HepG2 (cell line): ENCODE measurements around the gene BCAP29. TPM values are rescaled to one million over a fixed set of nuclear protein-coding genes. Genes with fewer than 3 reads are reported as not detected.
A peak's percentile ranks its signal among the peaks of the same experiment; 100 is the strongest.

ENCODE experiments used
- CC2D1A ChIP-seq: sonication (generic); formaldehyde crosslinking; IDR thresholded peaks from 2 replicates; pipeline ENCODE4 v1.8.1; 2023; ENCODE audit warnings: mild to moderate bottlenecking, missing genetic modification reagents
- DR1 ChIP-seq: sonication (generic); formaldehyde crosslinking; IDR thresholded peaks from 2 replicates; pipeline ENCODE4 v1.8.0; 2021; ENCODE audit warnings: mild to moderate bottlenecking, missing genetic modification reagents, inconsistent platforms
- HDAC2 ChIP-seq: sonication (generic); formaldehyde crosslinking; IDR thresholded peaks from 2 replicates; pipeline ENCODE4 v1.4.0; 2020; ENCODE audit warnings: missing genetic modification reagents
- HES4 ChIP-seq: sonication (generic); formaldehyde crosslinking; IDR thresholded peaks from 2 replicates; pipeline ENCODE4 v1.9.0; 2021; ENCODE audit warnings: mild to moderate bottlenecking, missing genetic modification reagents, borderline replicate concordance
- IRX3 ChIP-seq: sonication (generic); formaldehyde crosslinking; IDR thresholded peaks from 2 replicates; pipeline ENCODE4 v1.8.1; 2023; ENCODE audit warnings: mild to moderate bottlenecking, low read depth, missing genetic modification reagents, borderline replicate concordance
- KDM1A ChIP-seq: IDR thresholded peaks from 2 replicates; pipeline ENCODE4 v1.6.1; 2016; ENCODE audit warnings: missing compliant biosample characterization
- PAF1 ChIP-seq: IDR thresholded peaks from 2 replicates; pipeline ENCODE4 v1.6.1; 2016; ENCODE audit warnings: missing genetic modification reagents, missing compliant biosample characterization
- SOX6 ChIP-seq, 2 experiments: fragments of 450-650 bp in 1 of 2; sonication (generic) in 1 of 2; formaldehyde crosslinking in 1 of 2; IDR thresholded peaks; 2 replicates each; pipeline versions ENCODE4 v1.4.0 to v1.6.1; 2017 to 2020; ENCODE audit warnings: antibody characterized with exemption in 1 of 2, mild to moderate bottlenecking in 1 of 2, missing genetic modification reagents in 1 of 2
- ZBTB20 ChIP-seq: sonication (generic); formaldehyde crosslinking; IDR thresholded peaks from 2 replicates; pipeline ENCODE4 v1.8.1; 2023; ENCODE audit warnings: missing genetic modification reagents, low read depth, mild to moderate bottlenecking, borderline replicate concordance
- ZKSCAN8 ChIP-seq: IDR thresholded peaks from 2 replicates; pipeline ENCODE4 v1.6.1; 2016; ENCODE audit warnings: borderline replicate concordance, missing genetic modification reagents, missing compliant biosample characterization
- ZNF124 ChIP-seq: sonication (generic); formaldehyde crosslinking; IDR thresholded peaks from 2 replicates; pipeline ENCODE4 v1.4.0; 2020; ENCODE audit warnings: missing genetic modification reagents
- ZNF451 ChIP-seq: sonication (generic); formaldehyde crosslinking; IDR thresholded peaks from 2 replicates; pipeline ENCODE4 v1.5.0; 2020; ENCODE audit warnings: mild to moderate bottlenecking, missing genetic modification reagents
- ZNF619 ChIP-seq: sonication (generic); formaldehyde crosslinking; IDR thresholded peaks from 2 replicates; pipeline ENCODE4 v1.4.0; 2020; ENCODE audit warnings: mild to moderate bottlenecking, missing genetic modification reagents
- ZNF773 ChIP-seq: sonication (generic); formaldehyde crosslinking; IDR thresholded peaks from 2 replicates; pipeline ENCODE4 v1.4.0; 2020; ENCODE audit warnings: missing genetic modification reagents, borderline replicate concordance
- polyA plus RNA-seq, 8 experiments: library from polyadenylated mRNA; depleted of rRNA in 3 of 8; stranded (reverse) in 7 of 8; unstranded in 1 of 8; fragments of >200 nt; fragmentation: Illumina TruSeq in 4 of 8; extraction: Trizol in 4 of 8; gene quantifications; 2 replicates each; pipeline versions ENCODE4 v1.2.1 to v1.2.3, GENCODE V29; 2011 to 2016; ENCODE audit warnings: low read depth in 4 of 8, missing spikeins in 1 of 8, mixed read lengths in 1 of 8; ENCODE audit not compliant: insufficient read depth in 1 of 8
- total RNA-seq, 5 experiments: library from RNA; depleted of rRNA; stranded (reverse); fragments of >200 nt; fragmentation: Illumina TruSeq; extraction: Trizol; gene quantifications; 2 replicates each; pipeline ENCODE4 v1.2.3, GENCODE V29; 2016; ENCODE audit warnings: low read depth in 1 of 5
- TF ChIP-seq, protein P1 (sequence below): sonication (generic); formaldehyde crosslinking; conservative IDR thresholded peaks from 2 replicates; pipeline ENCODE4 v1.8.1; 2023; ENCODE audit warnings: missing genetic modification reagents
- TF ChIP-seq, protein P2 (sequence below): sonication (generic); formaldehyde crosslinking; IDR thresholded peaks from 2 replicates; pipeline ENCODE4 v1.4.0; 2020; ENCODE audit warnings: mild to moderate bottlenecking, missing genetic modification reagents
- TF ChIP-seq, protein P3 (sequence below): sonication (generic); formaldehyde crosslinking; IDR thresholded peaks from 2 replicates; pipeline ENCODE4 v1.4.0; 2020; ENCODE audit warnings: missing genetic modification reagents, borderline replicate concordance
- TF ChIP-seq, protein P4 (sequence below): sonication (generic); formaldehyde crosslinking; IDR thresholded peaks from 2 replicates; pipeline ENCODE4 v1.4.0; 2020; ENCODE audit warnings: mild to moderate bottlenecking, missing genetic modification reagents

BCAP29 gene
- total and polyA plus RNA-seq, 2 of the 13 experiments (the other 11 are each of a cell fraction or from before 2014, with no cell fraction given) = 15.3 to 35.6 TPM

DNA sequence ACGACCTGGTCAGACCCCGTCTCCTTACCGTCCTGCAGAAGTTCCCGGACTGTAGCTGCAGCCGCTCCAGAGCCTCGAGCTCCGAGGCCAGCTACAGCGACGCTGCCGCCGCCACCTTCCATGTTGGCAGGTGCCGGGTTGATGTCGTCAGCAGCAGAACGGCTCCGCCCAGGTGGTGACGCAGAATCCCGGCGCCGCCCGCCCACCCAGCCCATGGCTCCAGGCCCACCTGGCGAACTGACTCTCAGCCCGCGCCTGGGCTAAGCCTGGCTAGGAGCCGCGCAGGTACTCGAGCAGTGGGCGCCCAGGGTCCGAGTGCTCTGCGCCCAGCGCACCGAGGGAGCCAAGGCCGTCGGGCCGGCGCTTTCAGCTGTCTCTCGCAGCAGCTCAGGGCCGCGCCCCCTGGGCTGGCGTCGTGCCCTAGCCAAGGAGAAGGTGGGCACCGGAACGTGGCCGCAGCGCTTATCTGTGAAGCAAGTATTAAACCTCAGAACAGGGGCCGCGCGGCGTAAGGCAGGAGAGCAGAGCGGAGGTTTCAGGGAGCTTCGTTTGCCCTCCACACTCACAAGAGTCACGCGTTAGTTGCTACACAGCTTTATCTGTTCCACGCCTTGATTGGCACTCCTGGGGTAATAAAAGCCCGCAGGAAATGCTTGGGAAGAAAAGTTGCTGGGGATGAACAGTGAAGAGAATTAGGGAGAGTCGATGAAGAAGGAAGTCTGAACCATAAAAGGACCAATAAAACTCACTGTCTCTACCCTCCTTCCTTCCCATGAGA is 16.1 kb upstream of the BCAP29 start, which contains the start of the genes COG5 and DUS4L (continued):
- peak; percentile 66; the same call in 1 of the 2 replicates for TF ChIP-seq HES4 (CRISPR knock-in tag)
- TF ChIP-seq, protein P1, sequence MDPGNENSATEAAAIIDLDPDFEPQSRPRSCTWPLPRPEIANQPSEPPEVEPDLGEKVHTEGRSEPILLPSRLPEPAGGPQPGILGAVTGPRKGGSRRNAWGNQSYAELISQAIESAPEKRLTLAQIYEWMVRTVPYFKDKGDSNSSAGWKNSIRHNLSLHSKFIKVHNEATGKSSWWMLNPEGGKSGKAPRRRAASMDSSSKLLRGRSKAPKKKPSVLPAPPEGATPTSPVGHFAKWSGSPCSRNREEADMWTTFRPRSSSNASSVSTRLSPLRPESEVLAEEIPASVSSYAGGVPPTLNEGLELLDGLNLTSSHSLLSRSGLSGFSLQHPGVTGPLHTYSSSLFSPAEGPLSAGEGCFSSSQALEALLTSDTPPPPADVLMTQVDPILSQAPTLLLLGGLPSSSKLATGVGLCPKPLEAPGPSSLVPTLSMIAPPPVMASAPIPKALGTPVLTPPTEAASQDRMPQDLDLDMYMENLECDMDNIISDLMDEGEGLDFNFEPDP (CRISPR knock-in tag) = no peak
- TF ChIP-seq, protein P2, sequence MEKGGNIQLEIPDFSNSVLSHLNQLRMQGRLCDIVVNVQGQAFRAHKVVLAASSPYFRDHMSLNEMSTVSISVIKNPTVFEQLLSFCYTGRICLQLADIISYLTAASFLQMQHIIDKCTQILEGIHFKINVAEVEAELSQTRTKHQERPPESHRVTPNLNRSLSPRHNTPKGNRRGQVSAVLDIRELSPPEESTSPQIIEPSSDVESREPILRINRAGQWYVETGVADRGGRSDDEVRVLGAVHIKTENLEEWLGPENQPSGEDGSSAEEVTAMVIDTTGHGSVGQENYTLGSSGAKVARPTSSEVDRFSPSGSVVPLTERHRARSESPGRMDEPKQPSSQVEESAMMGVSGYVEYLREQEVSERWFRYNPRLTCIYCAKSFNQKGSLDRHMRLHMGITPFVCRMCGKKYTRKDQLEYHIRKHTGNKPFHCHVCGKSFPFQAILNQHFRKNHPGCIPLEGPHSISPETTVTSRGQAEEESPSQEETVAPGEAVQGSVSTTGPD = no peak
- no peak for TF ChIP-seq SOX6 (IDR thresholded peaks at IDR 0.05)
- TF ChIP-seq SOX6 (CRISPR knock-in tag; IDR thresholded peaks at IDR 0.05) = peak; percentile 72
- peak; percentile 89; the same call in 1 of the 2 replicates for TF ChIP-seq ZNF124 (CRISPR knock-in tag)
- TF ChIP-seq PAF1 = no peak
- TF ChIP-seq, protein P3, sequence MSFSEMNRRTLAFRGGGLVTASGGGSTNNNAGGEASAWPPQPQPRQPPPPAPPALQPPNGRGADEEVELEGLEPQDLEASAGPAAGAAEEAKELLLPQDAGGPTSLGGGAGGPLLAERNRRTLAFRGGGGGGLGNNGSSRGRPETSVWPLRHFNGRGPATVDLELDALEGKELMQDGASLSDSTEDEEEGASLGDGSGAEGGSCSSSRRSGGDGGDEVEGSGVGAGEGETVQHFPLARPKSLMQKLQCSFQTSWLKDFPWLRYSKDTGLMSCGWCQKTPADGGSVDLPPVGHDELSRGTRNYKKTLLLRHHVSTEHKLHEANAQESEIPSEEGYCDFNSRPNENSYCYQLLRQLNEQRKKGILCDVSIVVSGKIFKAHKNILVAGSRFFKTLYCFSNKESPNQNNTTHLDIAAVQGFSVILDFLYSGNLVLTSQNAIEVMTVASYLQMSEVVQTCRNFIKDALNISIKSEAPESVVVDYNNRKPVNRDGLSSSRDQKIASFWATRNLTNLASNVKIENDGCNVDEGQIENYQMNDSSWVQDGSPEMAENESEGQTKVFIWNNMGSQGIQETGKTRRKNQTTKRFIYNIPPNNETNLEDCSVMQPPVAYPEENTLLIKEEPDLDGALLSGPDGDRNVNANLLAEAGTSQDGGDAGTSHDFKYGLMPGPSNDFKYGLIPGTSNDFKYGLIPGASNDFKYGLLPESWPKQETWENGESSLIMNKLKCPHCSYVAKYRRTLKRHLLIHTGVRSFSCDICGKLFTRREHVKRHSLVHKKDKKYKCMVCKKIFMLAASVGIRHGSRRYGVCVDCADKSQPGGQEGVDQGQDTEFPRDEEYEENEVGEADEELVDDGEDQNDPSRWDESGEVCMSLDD = no peak
- TF ChIP-seq ZNF451 (CRISPR knock-in tag) = no peak; the same call in 1 of the 2 replicates
- TF ChIP-seq DR1 (CRISPR knock-in tag) = peak; percentile 78; the same call in 1 of the 2 replicates
- TF ChIP-seq CC2D1A (CRISPR knock-in tag) = no peak
- TF ChIP-seq, protein P4, sequence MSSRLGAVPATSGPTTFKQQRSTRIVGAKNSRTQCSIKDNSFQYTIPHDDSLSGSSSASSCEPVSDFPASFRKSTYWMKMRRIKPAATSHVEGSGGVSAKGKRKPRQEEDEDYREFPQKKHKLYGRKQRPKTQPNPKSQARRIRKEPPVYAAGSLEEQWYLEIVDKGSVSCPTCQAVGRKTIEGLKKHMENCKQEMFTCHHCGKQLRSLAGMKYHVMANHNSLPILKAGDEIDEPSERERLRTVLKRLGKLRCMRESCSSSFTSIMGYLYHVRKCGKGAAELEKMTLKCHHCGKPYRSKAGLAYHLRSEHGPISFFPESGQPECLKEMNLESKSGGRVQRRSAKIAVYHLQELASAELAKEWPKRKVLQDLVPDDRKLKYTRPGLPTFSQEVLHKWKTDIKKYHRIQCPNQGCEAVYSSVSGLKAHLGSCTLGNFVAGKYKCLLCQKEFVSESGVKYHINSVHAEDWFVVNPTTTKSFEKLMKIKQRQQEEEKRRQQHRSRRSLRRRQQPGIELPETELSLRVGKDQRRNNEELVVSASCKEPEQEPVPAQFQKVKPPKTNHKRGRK (CRISPR knock-in tag) = no peak
- TF ChIP-seq ZBTB20 (CRISPR knock-in tag) = peak; percentile 70; the same call in 1 of the 2 replicates
- no peak for TF ChIP-seq KDM1A (CRISPR knock-in tag)
- no peak for TF ChIP-seq ZNF773 (CRISPR knock-in tag)
- peak; percentile 81; the same call in 1 of the 2 replicates for TF ChIP-seq ZNF619 (CRISPR knock-in tag)
- TF ChIP-seq IRX3 (CRISPR knock-in tag) = 0 out of 2 replicates have a peak, but pooled peaks have one; percentile 43
- peak; percentile 69; the same call in 1 of the 2 replicates for TF ChIP-seq ZKSCAN8 (CRISPR knock-in tag)
- peak; percentile 66 for TF ChIP-seq HDAC2 (CRISPR knock-in tag)
